Measurements from ENCODE around the gene MXRA7.

GRCh38 chr17:76735006-76735405, 24.2 kb upstream of the MXRA7 start:
- TF ChIP-seq, protein P1, sequence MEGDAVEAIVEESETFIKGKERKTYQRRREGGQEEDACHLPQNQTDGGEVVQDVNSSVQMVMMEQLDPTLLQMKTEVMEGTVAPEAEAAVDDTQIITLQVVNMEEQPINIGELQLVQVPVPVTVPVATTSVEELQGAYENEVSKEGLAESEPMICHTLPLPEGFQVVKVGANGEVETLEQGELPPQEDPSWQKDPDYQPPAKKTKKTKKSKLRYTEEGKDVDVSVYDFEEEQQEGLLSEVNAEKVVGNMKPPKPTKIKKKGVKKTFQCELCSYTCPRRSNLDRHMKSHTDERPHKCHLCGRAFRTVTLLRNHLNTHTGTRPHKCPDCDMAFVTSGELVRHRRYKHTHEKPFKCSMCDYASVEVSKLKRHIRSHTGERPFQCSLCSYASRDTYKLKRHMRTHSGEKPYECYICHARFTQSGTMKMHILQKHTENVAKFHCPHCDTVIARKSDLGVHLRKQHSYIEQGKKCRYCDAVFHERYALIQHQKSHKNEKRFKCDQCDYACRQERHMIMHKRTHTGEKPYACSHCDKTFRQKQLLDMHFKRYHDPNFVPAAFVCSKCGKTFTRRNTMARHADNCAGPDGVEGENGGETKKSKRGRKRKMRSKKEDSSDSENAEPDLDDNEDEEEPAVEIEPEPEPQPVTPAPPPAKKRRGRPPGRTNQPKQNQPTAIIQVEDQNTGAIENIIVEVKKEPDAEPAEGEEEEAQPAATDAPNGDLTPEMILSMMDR (conservative IDR thresholded peaks at IDR 0.05; ENCODE audit: low read length), result no peak
- no peak for TF ChIP-seq EZH2phosphoT487 (IDR thresholded peaks at IDR 0.05; ENCODE audit: borderline replicate concordance)
